ENCODE results near the gene ERC2.

ERC2 gene

DNA sequence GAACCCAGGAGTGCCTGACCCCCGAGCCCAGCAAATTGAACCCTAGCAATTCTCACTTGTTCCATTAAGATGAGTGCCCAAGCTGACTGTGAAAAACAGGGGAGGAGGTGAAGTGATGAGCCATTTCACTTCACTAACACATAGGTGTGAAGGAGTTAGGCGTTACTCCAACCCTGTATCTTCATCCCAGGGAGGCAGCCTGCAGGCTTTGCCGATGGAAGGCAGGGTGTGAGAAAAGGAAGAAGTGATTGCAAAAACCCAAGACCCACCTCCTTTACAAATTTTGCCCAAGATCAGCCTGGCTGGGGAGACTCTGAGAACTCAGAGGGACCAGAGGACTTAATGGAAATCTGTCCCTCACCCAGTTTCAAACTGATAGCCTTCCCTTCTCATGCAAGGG is 851.5 kb downstream of the ERC2 start:
- no peak for DNase-seq (ENCODE audit: low read depth)

DNA sequence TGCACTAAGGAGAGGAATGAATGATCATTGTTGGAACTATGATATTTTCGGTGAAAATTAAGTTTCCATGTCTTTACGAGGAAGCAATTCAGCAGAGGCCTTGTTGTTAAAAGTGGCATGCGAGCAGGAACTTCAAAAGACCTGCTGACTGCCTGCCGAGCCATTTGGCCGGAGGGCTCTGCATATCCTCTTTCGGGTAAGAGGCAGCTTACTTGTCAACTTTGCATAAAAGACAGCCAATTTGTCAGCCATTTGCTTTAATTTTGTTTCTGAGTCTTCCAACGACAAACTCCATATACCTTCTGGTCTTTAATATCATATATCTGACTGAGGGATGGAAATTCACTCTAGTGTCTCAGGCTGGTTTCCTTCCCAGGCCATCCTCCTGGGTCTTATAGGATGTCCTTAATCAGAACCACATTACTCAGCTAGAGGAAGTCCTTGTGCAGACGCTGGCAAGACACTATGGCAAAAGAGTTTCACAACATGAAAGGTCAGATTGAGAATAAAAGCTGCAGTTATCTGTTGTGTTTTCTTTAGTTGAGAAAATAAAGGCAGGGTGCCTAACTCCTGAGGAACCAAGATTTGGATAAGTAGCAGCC is 852.5 kb downstream of the ERC2 start:
- DNase-seq (ENCODE audit: low read depth) = no peak

DNA sequence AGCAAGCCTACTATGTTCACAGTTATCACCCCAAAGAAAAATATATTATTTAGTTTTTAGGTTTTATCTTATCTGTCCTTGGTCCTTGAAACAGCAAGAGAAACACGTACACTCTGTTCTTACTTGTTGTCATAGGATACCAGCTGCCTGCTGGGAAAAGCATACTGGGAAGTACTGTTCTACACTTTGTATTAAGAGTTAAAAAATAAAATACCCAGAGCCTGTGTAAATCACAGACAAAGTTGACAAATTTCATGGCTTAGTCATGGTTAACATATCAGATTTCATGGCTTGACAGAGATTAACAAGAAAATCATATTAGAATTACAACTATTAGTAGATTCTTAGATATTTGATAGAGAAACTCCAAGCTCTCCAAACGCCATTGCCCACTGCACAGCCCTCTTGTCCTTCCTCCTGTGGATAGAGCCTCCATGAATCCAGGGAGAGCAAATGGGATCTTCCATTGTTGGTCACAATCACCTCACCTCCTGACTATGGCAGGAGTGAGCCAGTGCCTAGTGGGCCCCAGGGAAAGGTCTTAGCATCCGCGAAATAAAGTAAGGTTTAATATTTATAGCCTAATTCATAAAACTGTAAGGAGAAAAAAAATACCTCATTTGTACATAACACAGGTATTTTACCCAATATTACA is 853.1 kb downstream of the ERC2 start:
- DNase-seq (ENCODE audit: low read depth) = no peak

DNA sequence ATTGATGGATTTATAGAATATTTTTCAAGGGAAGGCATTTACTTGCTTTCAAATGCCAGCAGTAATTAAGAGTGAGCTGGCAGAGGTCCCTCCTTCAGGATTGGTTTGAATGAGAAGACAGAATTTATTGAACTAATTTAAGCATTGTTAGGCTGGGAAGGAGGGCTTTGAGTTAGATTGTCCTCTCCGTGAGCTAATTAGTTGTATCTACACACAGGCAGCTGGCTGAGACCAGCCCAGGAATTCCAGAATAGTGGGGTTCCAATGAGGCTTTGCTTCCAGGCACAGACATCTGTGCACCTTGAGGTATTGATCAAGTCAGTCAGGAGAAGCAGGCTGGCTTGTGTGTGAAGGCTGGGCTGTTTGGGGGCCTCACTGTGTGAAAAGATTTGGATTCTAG is 857.1 kb downstream of the ERC2 start:
- no peak for DNase-seq (ENCODE audit: low read depth)

DNA sequence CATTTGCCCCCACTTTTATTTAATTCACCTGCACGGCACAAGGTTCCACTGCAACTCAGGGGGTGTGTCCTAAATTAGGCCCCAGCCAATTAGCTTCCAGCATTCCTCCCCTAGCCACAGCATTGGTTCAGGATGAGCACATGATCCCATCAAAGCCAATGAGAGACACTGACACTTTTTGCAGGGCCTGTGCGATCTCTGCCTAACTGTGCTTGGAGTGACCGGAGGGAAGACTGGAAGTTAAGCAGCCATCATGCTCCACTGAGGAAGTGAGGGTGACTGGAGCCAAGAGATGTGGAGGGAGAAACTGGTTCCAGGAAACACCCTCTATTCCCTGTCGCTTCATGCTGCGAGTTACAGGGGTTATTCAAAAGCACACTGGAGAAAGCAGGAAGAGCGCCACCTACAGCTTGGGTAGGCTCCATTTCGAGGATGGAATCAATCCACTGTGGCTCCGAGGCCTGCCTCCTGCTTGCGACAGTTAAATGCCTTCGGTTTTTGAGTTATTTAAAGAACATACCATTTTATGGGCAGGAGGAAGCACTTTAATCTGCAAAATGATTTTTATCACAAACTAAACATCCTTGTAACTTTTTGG is 858.9 kb downstream of the ERC2 start:
- no peak for DNase-seq (ENCODE audit: low read depth)

- DNase-seq (ENCODE audit: low read depth) = no peak
Measured at GRCh38 chr3:55608301-55608937, 859.8 kb downstream of the ERC2 start.

DNA sequence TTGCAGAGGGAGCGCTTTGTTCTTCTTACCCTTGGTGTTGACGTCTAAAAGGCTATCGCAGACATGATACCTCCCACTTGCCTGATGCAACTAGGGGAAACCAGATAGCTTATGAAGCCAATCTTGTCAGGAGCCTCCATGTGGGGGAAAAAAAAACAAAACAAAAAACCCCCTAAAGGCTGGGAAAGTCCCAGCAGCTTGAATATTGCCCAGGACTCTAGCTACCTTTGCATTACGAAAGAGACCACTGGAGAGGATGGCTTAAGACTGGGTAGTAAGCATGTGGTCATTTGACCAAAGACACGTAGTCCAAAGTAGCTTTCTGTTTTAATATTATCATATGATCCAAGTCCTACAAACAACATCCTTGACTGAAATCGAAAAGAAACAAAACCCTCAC is 860.4 kb downstream of the ERC2 start:
- DNase-seq (ENCODE audit: low read depth) = no peak

- DNase-seq (ENCODE audit: low read depth) = no peak
Measured at GRCh38 chr3:55607175-55607574, 861.1 kb downstream of the ERC2 start.

DNA sequence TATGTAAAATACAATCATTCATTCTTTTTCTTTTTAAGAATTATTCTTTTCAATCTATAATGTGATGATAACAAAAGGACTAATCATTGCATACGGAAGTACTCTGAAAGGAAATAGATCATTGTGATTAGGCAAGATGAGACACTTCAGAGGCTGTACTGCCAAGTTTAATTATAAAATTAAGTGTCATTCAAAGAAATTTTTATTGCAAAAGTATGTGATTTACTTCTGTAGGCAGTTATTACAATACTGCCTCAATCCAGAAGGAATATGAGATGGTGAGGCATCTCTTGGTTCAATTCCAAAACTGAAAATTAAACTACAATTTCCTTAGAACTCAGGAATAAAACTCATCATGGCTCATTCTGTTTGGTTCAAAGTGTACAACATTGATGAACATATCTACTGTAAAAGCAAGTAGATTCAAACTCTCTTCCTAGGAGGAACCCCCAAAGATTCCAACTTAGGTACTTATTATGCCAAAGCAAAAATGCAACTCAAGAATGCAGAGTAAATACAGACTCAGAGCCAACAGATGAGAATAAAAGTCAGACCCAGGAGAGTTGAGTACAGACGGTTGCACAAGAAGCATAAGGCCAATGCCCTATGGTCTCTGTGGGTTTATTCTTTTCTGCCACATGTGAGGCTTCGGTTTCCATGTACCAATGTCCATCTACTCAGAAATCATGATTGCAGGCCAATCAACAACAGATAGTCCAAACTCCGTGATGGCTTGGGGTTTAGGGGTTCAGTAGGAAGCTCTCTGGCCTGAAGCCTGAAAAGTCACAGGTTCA is 862.6 kb downstream of the ERC2 start:
- DNase-seq (ENCODE audit: low read depth) = no peak

GRCh38 chr3:55604846-55605245 is 863.4 kb downstream of the ERC2 start:
- DNase-seq (ENCODE audit: low read depth) = no peak

GRCh38 chr3:55604402-55604801 is 863.9 kb downstream of the ERC2 start:
- no peak for DNase-seq (ENCODE audit: low read depth)

DNA sequence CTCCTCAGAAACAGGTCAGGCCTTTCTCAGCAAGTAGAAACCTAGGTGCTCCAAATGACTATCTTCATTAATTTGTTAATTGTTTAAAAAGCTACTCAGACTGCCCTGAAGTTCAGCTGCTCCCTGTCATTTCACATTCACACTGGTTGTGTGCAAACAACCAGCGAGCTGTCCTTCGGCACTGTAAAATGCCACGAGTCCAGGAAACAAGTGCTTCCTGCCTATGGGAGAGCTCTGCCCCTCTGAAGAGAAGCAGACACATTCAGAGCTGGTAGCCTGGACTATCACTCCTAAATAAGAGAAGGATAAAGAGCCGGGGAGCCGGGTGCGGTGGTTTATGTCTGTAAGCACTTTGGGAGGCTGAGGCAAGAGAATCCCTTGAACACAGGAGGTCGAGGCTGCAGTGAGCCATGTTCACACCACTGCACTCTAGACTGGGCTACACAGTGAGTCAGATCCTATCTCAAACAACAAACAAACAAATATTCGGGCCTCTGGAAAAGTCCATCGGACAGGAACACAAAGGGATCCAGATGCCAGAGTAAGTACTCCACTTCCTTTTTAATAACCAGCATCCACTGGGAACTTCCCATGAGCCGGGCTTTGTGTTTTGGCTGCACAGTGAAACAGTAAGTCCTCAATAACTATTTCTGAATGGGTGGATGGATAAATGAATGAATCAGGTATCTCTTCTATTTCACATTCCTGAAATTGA is 866.7 kb downstream of the ERC2 start:
- DNase-seq (ENCODE audit: low read depth) = no peak

DNA sequence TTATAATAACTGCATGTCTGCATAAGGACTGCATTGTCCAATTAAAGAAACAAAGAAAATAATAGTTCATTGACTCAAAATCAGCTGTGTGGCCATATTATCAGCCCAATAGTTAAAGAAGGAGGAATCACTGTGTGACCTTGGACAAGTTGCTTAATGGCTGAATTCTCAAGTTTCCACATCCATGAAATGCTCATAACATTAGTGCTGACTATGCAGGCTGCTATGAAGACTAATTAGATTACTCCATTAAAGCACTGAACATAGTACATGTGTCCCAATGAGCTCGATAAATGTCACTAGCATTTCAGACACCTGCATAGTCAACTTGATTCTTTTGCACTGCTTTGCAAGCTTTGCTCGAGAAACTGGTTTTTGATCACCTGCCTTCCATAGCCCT is 870.0 kb downstream of the ERC2 start:
- no peak for DNase-seq (ENCODE audit: low read depth)

GRCh38 chr3:55597641-55598040 is 870.6 kb downstream of the ERC2 start:
- DNase-seq (ENCODE audit: low read depth) = no peak

DNA sequence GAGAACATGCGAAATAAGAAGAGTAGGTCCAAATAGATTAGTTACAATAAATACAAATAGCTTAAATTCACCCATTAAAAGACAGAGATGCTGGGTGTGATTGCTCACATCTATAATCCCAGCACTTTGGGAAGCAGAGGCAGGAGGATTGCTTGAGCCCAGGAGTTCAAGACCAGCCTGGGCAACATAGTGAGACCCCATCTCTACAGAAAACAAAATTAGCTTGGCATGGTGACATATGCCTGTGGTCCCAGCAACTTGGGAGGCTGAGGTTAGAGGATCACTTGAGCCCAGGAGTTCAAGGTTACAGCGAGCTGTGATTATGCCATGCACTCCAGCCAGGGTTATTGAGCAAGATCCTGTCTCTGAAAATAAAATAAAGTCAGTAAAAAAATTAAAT is 872.1 kb downstream of the ERC2 start:
- DNase-seq (ENCODE audit: low read depth) = no peak

GRCh38 chr3:55595420-55595819 is 872.8 kb downstream of the ERC2 start:
- no peak for DNase-seq (ENCODE audit: low read depth)

DNA sequence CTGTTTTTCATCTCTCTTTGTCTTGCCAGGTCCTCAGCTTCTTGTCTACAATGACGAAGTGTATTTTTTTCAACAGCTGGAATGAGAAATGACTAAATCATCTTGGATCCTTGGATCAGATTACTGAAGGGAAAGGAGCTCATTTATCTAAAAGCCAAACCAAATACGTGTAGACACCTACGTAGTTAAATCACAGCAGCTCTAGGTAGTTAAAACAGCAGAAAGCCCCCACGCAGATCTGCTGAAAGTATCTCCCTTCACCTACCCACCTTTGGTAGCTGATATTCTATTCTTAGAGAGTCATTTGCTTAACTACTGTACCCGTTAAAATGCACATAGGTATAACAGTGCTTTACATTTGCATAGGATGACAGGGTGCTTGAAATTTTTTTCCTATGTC is 875.7 kb downstream of the ERC2 start:
- DNase-seq (ENCODE audit: low read depth) = no peak

GRCh38 chr3:55591888-55592287 is 876.4 kb downstream of the ERC2 start:
- no peak for DNase-seq (ENCODE audit: low read depth)

GRCh38 chr3:55588146-55588765 is 880.0 kb downstream of the ERC2 start:
- no peak for DNase-seq (ENCODE audit: low read depth)

DNA sequence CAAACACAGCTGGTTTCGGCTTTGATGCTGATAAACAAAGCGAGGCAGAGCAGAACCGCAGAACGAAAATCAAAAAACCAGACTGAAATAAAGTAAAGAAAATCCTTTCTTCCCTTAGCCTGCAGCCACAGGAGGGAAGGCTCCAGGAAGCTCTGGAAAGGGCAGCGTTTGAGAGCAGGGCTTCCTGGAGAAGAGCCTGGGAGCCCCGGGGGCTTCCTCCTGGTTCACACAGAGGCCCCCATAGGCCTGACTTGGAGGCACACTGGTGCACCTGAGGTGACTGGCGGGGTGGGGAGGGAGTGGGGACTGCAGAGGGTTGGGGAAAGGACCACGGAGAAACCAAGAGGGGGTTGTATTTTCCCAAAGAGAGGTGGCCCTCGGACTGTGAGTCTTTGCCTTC is 882.4 kb downstream of the ERC2 start:
- DNase-seq (ENCODE audit: low read depth) = no peak

DNA sequence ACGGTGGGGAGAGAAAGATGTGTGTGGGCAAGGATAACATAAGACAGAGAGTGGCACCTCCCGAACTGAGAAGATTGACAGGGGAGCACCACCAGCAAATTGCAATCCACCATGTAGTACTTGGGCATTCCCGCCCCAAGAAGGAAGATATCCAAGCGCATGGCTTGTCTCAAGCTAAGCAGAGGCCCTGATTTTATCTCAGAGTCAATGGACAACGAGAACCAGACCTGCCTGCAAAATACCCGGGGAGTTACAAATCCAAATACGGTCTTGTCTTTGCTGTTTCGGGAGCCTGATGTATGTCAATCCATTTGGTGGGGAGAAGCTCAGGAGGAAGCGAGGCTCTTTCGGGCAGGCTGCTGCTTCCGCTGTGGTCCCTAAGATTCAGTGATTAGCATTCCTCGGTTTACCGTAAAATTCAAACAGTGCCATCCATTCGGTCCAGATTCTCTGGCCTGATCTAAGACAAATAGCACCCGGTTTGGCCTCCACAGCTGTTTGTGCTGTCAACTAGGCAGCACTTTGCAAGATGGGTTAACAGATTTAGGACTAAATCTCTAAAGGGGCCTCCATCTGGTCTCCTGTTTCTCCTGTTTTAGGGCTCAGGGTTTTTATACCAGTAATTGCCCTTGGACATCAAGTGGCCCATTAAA is 883.4 kb downstream of the ERC2 start:
- DNase-seq (ENCODE audit: low read depth) = no peak

Data from CMK (cell line).